Hepatic stellate cell (primary cell): ENCODE data around the gene SP4.
"Not testable (repeated sequence)": the region's sequence is repeated elsewhere in the genome, so short reads cannot be mapped to it uniquely, and the experiment has no call there.

Experiments used
- DNase-seq: peaks from one replicate; pipeline ENCODE4 v3.0.0; 2011; ENCODE audit warnings: low spot score

The SP4 gene

GRCh38 chr7:21526007-21526406 is 98.1 kb downstream of the SP4 start:
- no peak for DNase-seq

- DNase-seq = no peak
Measured at GRCh38 chr7:21526448-21526847, 98.6 kb downstream of the SP4 start.

GRCh38 chr7:21532485-21532884 is 104.6 kb downstream of the SP4 start:
- not testable (repeated sequence) for DNase-seq

DNA sequence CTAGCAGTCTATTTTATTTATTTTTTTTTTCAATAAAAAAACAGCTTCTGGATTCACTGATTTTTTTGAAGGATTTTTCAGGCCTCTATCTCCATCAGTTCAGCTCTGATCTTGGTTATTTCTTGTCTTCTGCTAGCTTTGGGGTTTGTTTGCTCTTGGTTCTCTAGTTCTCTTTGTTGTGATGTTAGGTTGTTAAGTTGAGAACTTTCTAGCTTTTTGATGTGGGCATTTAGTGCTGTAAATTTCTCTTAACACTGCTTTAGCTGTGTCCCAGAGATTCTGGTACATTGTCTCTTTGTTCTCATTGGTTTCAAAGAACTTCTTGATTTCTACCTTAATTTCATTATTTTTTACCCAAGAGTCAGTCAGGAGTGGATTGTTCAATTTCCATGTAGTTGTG is 105.8 kb downstream of the SP4 start:
- DNase-seq = not testable (repeated sequence)

DNA sequence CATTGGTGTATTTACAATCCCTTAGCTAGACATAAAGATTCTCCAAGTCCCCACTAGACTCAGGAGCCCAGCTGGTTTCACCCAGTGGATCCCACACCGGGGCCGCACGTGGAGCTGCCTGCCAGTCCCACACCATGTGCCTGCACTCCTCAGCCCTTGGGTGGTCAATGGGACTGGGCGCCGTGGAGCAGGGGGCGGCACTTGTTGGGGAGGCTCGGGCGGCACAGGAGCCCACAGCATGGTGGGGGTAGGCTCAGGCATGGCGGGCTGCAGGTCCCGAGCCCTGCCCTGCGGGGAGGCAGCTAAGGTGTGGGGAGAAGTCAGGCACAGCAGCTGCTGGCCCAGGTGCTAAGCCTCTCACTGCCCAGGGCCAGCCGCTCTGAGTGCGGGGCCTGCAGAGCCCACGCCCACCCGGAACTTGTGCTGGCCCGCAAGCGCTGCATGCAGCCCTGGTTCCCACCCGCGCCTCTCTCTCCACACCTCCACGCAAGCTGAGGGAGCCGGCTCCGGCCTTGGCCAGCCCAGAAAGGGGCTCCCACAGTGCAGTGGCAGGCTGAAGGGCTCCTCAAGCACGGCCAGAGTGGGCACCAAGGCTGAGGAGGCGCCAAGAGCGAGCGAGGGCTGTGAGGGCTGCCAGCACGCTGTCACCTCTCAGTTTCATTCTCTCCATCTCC is 108.7 kb downstream of the SP4 start:
- DNase-seq = not testable (repeated sequence)

DNA sequence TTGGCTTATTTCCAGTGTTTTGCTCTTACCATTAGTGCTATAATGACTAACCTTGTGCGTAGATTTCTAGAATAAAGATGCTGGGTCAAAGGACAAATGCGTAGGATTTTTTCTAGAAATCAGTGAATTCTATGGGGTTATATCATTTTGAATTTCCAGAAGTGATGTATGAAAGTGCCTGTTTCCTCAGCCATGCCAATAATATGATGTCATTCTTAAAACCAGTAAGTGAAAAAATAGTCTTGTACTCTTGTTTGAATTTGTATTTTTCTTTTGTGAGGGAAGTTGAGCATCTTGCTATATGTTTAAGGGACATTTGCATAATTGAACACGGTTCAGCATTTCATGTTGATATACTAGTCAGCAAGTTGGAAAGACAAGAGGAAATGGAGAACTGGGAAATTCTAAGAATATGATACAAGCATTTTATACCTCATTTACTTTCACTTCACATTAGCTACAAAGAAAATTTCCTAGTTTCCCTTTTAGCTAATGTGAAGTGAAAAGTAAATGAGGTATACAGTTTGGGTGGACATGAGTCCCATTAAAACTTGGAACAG is 111.1 kb downstream of the SP4 start:
- no peak for DNase-seq

GRCh38 chr7:21542891-21543527 is 115.1 kb downstream of the SP4 start, which contains the start of gene DNAH11:
DNAH11 (plus strand) TSS chr7:21543039; CDS start chr7:21543246, 207 bp downstream.
- DNase-seq = peak; percentile 23

DNA sequence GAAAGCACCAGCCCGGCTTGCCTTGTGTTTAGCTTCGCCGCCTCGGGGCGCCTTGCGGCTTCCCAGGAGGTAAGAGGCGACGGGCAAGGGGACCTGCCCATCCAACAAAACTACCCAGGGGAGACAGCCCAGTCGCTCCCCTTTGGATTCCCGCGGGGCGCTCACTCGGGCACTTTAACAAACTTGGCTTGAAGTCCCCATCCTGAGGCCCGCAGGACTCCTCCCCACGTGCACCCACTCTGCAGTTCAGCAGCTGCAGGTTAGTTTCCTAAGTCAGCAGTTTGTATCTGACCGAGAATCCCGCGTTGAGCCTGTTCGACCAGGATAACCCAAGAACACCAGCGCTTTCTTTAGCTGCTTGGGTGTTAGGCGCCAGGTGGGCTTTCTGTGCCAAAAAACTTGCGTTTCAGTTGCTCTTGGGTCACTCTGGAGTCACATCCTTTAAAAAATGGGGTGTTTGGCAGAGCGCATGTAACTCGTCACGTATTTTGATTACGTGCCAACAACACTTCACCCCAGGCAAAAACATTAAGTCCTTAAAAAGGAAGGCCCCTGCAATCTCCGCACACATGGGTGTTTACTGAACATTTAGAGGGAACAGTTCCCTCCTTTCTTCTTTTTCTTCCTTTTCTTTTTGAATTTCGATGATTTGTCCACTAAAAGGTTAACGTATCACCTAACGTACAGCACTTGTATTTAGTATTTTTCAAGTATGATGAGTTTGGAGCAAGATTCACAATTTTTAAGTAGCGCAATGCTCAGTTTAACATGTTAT is 115.8 kb downstream of the SP4 start:
- no peak for DNase-seq

DNA sequence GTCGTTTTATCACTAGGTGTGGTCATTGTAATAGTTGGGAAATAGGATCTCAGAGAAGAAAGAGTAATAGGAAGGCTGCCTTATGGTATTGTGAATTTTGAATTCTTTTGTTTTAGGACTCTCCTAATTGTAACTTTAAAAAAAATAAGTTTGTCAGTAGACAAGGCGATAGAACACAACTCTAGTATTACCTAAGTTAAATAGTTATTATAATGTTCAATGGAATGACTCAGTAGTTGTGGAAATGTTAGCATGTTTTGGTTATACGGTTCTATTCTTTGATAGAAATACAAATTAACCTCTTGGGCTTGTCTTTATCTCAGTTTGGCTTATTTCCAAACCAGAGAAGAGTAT is 116.4 kb downstream of the SP4 start:
- DNase-seq = no peak

DNA sequence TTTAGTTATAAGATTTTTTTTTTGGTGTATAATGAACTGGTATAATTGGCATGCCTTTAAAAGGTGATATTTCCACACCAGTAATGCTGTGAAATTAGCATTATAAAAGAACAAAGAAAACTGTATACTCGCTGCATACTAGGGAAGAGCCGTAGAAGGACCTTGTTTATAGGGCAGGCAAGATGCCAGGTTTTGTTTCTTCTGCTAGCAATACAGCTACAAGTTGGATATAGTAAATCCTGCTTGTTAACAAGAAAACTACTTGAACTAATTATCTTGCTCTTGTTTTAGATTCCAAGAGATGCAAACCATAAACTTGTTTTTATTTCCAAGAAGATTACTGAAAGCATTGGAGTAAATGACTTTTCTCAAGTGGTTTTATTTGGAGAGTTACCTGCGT is 116.8 kb downstream of the SP4 start:
- no peak for DNase-seq

DNA sequence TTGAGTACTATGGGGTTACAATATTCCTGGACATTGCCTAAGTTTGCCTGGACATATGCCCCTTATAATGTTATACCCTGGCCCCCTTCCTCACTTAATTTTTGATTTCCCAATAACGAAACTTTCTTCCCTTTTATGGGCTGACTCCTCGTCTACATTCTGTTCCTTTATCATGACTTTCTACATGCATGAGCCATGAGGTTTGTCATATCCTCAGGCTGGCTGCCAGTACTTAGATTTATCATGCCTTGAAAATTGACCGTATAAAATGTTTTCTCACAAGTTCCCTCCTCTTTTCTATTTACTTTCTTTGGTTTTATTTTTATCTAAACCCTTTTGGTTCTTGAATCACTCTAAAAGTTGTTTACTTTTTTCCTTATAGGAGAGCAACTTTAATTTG is 119.6 kb downstream of the SP4 start:
- no peak for DNase-seq

- DNase-seq = no peak
Measured at GRCh38 chr7:21548491-21548890, 120.6 kb downstream of the SP4 start.

DNA sequence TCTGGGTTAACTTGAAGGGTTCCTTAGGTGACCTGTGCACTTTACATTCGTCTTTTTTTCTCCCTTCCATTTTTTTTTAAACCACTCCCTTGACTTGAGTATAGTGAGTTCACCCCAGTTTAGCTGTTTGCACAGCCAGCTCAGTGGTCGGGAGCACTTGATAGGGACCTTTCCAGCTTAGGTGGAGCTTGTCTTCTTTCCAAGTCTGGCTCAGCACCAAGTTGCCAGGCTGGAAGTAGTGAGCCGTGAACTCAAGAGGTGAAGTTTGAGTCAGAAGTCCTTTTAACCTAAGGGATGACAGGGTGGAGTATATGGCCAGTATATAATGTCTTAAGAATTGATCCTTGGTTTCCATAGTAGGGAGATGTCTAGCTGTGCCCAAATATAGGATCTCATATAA is 122.2 kb downstream of the SP4 start:
- no peak for DNase-seq

DNA sequence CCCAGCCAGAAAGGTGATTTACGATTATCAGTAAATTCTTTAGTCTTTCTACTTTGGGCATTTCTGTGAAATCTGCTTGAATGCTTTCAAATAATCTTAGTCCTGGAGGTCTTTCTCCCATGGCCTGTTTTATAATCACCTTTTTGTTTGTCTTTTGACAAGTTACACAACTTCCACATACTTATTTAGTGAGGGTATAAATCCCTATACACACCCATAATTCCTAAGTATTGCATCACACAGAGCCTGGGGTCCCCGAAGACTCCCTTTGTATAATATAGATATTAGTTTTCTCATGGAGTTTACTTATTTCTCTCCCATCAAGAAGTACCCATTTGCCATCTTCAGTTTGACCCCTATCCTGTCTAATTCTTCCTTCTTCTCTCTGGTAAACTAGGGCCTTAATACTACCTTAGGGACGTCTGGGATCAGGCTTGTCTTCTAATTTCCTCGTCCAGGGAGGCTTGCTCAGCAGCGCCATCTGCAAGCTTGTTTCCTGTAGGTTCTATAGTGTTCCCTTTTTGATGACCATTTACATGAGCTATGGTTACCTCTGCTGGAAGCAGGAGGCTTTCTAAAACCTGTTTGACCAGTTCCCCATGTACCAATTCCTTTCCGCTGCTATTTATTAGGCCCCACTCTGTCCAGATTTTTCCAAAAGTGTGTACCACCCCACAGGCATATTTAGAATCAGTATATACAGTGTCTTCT is 123.1 kb downstream of the SP4 start:
- no peak for DNase-seq

DNA sequence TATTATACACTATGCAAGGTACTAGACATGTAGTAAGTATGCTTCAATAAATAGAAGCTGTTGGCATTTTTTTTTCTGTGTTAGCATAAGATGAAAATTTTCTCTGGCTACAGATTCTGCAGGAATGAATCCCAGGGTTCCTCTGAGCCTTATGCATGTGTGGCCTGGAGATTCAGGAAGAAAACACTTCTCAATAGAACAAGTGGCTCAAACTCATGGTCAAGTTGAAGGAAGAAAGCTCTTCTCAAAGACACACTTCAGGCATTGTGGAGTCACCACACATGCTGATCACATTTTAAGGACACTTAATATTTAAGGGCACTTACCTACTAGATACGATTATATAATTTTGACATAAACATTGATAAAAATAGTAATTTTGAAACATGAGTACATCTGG is 134.5 kb downstream of the SP4 start:
- DNase-seq = no peak
